LNCAP (cell line): ENCODE results near the gene BRAF.

ENCODE experiments used
- TF ChIP-seq, protein P1 (sequence below): fragments of 450-650 bp; IDR thresholded peaks from 2 replicates; pipeline ENCODE4 v1.5.1; 2017; ENCODE audit warnings: mild to moderate bottlenecking

BRAF gene

DNA sequence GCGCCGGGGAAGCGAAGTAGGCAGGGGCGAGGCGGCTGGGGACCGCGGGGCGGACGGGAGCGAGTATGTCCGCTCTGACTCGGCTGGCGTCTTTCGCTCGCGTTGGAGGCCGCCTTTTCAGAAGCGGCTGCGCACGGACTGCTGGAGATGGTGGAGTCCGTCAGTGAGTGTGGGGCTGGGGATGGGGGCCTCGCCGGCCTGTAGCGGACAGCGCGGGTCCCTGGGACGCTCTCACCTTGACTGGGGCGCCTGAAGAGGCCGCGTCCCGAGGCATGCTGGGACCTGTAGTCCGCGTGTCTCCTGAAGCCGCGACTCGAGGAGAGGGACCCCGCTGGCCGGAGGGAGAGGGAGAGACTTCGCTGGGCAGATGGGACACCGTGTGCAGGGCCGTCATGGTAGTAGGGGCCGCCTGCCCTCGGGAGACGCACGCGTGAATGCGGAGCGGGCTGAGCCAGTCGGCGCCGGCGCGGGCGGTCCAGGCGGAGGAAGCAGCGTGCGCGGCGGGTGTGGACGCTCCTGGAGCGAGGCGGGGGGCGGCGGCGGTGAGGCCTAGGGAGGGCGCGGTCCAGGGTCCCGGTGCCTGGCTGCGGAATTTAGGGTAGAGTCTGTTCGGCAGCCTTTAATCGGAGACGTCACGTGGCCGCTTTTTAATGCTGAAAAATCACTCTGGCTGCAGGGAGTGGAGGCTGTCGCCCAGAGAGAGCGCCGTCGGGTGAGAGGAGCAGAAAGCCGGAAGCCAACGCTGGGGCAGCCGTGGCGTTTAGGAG lies 227.9 kb downstream of the BRAF start, which contains the start of gene NDUFB2:
NDUFB2 (plus strand) TSS at position 29 of the 767 bp plus-strand sequence; CDS start at position 66, 37 bp downstream.
- TF ChIP-seq, protein P1, sequence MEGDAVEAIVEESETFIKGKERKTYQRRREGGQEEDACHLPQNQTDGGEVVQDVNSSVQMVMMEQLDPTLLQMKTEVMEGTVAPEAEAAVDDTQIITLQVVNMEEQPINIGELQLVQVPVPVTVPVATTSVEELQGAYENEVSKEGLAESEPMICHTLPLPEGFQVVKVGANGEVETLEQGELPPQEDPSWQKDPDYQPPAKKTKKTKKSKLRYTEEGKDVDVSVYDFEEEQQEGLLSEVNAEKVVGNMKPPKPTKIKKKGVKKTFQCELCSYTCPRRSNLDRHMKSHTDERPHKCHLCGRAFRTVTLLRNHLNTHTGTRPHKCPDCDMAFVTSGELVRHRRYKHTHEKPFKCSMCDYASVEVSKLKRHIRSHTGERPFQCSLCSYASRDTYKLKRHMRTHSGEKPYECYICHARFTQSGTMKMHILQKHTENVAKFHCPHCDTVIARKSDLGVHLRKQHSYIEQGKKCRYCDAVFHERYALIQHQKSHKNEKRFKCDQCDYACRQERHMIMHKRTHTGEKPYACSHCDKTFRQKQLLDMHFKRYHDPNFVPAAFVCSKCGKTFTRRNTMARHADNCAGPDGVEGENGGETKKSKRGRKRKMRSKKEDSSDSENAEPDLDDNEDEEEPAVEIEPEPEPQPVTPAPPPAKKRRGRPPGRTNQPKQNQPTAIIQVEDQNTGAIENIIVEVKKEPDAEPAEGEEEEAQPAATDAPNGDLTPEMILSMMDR: no peak

DNA sequence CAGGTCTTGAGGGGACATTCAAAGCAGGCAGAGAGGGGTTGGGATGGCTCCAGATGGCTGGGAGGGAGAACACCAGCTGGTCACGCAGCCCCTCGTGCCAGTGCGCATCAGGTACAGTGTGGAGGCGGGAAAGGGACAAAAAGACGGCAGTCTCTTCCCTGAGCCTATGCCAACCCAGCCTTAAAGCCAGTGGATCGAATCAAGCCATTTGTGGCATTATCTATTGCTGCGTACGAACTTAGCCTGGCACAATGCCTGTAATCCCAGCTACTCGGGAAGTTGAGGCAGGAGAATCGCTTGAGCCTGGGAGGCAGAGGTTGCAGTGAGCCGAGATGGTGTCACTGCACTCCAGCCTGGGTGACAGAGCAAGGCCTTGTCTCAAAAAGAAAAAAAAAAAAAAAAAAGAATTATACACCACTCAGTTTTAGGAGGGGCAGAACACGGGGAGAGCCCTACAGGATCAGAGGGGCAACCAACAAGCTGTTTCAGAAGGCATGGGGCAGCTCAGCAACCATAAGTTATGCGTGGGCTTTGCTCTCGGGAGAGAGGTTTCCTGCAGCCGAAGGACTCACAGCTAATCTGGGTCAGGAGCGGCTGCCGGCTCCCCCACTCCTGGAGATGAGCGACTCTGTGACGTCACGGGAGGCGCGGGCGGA lies 228.6 kb downstream of the BRAF start:
- TF ChIP-seq, protein P1: no peak

DNA sequence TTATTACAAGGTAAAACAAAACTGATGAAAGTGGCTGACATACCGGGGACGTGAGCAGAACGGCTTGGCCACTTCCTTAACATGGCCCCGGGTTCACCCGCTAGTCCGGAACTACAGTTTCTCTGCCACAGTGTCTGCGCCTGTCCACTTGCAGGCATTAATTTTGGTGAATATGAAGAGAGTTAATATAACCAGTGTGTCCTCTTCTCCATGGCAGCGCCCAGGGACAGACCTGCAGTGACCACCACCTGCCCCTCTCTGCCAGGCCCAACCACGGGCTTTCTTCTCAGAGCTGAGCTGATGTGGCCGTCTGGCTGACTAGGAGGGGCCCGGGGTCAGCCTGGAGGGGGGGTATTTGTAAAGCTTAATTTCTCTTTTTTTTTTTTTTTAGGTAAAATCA lies 229.3 kb downstream of the BRAF start:
- TF ChIP-seq, protein P1: no peak

DNA sequence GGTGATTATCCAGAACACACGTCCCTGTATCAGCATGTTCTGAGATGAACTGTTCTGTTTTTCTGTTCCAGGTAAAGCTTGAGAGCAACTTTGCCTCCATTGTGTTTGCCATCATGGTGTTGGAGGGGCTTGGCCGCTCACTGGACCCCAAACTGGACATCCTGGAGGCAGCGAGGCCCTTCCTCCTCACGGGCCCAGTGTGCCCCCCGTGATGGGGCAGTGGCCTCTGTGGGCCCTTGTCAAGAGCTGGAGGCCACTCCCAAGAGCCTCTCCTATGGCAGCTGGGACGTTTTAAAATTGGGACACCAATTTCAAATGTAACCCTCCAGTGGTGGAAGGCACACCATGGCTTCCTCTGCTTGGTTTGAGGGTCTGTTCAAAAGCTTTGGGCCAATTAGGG lies 230.1 kb downstream of the BRAF start:
- TF ChIP-seq, protein P1: no peak

DNA sequence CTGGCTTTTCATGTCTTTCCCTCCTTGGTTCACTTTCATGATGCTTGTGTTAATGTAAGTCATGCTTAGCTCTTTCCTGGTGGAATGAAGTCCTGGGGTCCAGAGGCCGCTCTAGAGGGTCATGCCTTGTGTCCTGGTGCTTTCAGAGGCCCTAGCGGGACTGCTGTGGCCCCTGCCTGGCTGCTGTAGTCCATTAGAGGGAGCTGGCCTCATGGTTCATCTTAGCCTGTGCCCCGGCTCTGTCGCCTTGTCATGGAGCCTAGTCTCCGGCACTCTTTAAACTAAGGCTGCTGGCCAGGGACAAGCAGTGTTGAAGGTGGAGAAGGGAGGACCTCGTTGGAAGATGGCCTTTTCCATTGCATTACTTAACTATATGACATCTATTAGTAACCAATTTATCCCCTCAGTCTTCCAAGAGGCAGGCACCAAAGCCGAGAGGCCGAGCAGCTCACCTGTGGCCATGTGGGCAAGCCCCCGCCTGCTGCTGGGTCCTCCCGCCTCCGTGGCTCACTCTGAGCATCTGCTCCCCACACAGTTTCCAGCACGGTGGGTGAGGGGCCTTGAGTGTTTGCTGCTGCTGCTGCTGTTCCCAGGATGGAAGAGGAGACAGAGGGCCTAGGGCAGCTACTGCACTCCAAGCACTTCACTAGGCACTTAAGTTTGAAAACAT lies 233.2 kb downstream of the BRAF start:
- TF ChIP-seq, protein P1: no peak

DNA sequence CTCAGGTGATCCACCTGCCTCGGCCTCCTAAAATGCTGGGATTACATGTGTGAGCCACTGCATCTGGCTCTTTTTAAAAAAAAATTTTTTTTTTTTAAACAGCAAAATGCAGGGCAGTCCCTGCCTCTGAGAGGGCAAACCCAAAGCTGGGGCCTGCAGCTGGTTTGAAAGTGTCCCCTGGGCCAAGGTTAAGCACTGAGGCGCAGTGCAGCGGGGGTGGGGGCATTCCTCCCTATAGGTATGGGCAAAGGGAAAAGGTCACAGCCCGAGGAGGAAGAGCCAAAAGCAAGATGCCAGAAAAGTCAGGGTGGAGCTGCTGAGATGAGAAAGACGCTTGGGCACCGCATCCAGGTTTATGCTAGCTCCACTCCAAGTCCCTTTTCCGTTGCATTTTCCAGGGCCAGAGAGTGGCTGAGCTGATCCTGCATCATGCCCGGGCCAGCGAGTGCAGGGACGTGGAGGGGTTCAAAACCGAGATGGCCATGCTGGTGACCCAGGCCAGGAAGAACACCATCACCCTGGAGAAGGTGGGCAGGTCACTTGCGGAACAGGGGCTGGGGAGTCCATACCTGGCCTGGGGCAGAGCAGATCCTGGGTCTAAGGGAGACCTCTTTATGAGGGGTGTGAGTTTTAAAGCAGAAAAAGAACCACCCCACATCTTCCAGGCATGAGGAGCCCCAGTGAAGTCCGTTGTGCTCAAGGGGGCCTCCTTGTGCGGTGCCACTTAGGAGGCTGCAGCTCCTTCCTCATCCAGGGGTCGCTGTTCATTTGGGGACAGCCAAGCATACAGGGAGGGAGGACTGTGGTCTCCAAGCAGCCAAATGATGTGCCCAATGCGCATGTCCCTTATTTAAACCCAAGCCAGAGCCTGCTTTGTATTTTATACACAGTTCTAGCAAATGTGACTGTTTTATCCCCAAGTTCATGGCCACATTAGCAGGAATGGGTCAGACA lies 235.3 kb downstream of the BRAF start:
- TF ChIP-seq, protein P1: no peak

DNA sequence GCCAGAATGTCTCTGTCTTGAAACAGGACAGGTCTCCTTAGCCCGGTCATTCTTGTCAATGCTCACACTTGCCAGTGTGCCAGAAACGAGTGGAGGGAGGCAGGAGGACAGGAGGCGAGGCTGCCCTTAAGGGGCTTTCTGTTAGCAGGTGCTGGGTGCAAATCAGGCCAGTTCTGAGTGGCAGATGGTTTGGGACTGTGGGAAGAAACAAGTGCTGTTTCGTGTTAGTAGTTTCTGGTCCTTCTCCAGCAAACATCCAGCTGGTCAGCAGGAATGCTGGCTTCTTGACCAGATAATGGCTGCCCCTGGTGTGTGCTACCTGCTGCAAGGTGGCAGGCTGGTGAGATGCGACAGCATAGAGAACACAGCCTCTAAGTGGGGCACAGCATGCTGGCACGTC lies 236.4 kb downstream of the BRAF start:
- TF ChIP-seq, protein P1: no peak
